Measurements from ENCODE around the gene TRIM49B.
"Not testable (repeated sequence)": the region's sequence is repeated elsewhere in the genome, so short reads cannot be mapped to it uniquely, and the experiment has no call there.

DNA sequence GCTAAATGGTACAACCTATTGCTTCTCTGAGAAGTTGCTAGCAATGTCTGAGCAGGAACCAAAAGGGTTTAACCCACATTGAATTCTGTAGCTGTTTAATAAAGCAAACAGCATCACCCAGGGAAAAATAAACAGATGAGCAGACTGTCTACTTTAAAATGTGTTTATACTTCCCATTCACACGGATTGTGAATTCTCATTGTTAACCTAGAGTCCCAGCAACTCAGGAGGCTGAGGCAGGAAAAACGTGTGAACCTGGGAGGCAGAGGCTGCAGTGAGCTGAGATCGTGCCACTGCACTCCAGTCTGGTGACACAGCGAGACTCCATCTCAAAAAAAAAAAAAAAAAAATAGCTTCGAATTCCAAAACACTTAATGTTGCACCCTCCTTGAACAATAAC, 41.3 kb downstream of the TRIM49B start:
- not testable (repeated sequence) for TF ChIP-seq POLR2AphosphoS5, EP300, POLR2A (IDR thresholded peaks at IDR 0.05)
- TF ChIP-seq, protein P1, sequence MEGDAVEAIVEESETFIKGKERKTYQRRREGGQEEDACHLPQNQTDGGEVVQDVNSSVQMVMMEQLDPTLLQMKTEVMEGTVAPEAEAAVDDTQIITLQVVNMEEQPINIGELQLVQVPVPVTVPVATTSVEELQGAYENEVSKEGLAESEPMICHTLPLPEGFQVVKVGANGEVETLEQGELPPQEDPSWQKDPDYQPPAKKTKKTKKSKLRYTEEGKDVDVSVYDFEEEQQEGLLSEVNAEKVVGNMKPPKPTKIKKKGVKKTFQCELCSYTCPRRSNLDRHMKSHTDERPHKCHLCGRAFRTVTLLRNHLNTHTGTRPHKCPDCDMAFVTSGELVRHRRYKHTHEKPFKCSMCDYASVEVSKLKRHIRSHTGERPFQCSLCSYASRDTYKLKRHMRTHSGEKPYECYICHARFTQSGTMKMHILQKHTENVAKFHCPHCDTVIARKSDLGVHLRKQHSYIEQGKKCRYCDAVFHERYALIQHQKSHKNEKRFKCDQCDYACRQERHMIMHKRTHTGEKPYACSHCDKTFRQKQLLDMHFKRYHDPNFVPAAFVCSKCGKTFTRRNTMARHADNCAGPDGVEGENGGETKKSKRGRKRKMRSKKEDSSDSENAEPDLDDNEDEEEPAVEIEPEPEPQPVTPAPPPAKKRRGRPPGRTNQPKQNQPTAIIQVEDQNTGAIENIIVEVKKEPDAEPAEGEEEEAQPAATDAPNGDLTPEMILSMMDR (IDR thresholded peaks at IDR 0.05) = not testable (repeated sequence)

Measured in gastroesophageal sphincter (tissue), 3 donors.